NCI-H1436 treated with DMSO at 0.1 percent for 48 hours (cell line): ENCODE measurements around the gene ZBP1.

Experiments
- DNase-seq: peaks from one replicate; lab custom pipeline; 2025; lab: John Stamatoyannopoulos, UW

Gene ZBP1

DNA sequence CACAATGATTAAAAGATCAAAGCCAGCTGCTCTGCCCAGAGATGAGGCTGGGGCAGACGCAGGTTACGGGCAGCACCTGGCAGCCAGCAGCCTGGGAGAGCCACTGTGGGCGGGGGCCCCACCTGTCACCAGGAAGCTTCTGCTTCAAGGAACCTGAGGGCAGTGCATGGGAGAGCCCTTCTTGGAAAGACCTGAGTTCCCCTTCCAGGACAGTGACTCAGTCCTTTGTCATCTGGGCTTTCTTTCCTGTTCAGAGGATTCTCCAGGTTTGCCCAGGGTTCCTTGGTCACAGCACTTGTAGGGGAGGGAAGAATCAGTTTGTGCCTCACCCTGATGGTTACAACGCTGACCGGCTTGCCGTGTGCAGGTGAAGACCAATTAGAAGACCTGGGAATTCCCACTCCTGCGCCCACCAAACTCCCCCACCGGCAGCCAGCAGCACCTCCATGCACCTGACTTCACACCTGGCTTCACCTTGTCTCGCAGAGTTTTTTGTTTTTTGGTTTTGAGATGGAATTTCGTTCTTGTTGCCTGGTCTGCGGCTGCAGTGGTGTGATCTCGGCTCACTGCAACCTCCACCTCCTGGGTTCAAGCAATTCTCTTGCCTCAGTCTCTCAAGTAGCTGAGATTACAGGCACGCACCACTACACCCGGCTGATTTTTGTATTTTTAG lies 2.0 kb downstream of the ZBP1 start:
- no peak for DNase-seq

DNA sequence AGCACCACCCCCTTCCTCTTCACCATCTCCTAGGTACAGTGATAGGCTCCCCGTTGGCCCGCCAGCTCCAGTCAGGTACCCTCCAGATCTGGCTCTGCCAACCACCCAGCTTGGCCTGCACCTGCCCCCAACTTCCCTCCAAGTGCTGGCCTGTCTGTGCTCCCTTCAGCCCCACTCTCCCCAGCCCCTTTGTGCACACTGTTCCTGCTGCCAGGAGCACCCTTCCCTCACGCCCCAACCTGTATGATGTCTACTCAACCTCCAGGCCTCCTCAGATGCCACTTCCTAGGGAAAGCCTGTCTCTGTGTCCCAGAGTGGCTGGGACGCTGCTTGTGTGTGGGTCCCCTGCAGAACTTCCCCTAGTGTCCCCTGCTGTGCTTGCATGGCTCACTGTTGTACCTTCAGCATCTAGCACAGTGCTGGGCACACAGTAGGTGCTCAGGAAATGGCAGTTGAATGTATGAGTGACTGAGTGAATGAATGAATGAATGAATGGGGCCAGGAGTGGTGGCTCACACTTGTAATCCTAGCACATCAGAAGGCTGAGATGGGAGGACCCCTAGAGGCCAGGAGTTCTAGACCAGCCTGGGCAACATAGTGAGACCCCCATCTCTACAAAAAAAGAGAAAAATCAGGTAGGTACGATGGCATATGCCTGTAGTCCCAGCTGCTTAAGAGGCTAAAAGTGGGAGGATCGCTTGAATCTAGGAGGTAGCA lies 3.0 kb downstream of the ZBP1 start:
- DNase-seq = no peak

DNA sequence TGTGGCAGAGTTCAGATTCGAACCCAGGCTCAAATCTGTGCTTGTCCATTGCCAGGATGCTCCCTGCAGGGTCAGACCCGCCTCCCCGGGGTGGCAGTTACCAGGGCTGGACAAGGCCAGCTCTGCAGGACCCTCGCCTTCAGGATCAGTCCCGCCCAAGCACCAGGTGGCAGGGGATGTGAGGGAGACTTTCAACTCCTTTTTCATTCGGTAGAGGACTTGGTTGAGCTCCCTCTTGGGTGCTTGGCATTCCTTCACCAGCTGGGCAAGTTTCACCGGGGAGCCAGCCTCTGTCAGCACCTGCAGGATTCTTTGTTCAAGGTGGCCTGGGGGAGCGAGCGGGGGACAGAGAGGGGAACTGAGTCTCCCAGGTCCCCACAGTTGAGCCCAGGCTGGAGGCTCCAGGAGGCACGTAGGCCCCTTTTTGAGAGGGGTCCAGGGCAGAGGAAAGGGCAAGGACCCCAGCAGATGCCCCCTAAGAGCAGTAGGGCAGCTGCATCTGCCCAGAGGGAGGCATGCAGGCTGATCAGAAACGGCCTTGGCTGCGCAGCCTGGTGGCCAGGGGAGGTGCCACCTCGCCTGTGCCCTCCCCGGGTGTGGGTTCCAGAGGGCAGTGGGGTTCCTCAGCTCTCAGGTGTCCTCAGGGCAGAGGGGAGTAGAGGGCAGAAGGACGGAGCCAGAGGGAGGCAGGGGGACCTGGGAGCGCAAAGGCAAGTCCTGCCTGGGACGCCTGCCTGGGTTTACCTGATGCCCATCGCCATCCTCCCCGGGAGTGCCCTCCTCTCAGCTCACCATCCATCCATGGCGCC lies 3.9 kb downstream of the ZBP1 start:
- no peak for DNase-seq

DNA sequence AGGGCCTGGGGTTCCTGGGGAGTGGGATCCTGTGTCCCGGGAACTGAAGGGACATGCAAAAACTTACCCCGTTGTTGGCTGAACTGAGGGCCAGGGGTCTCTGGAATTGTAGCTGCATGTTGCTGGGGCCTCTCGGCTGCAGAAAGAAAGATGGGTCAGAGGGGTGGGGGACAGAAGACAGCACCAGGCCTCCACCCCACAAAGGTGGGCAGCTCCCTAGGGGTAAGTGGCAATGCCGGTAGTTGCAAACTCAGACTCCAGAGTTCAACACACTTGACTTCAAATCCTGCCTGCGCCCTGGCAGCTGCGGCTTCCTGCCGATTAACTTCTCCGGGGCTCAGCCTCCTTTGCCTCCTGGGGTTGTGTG lies 4.8 kb downstream of the ZBP1 start:
- no peak for DNase-seq

DNA sequence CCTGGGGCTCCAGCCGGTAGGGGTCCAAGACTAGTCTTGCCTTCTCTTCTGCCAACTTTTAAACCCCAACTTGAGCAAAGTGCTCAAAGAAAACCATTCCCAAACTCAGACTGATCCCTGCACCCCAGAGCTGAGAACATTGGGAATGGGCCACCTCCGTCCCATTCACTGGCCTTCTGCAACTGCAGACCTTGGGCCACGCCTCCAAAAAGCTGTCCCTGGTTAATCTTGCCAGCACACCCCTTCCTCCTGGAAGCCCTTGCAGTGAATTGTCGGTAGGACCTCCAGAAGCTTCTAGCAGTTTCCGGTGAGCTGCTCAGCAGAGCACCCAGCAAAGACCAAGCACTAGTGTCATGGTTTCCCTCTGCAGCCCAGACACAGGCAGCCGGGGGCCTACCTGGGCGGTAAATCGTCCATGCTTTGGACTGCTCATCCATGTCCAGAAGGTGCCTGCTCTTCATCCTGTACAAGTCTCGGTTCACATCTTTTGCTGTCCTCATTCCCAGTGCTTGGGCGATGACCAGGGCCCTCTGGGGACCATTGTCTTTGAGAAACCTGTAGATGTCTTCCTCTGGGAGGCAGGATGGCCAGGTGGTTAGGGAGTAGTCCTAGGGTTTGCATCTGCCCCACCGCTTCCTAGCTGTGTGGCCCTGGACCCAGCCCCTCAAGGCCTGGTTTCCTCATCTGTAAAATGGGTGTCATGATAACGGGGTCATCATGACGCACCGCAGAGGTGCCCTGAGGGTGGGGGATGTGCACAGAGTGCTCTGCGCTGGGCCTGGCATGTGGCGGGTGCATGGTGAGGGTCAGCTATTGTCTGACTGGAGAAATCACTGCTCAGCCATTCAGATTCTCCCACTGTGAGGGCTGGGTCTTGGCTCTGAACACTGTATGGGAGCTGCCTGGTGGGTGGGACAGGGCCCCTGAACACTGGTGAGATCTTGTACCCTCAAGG lies 5.5 kb downstream of the ZBP1 start:
- no peak for DNase-seq

DNA sequence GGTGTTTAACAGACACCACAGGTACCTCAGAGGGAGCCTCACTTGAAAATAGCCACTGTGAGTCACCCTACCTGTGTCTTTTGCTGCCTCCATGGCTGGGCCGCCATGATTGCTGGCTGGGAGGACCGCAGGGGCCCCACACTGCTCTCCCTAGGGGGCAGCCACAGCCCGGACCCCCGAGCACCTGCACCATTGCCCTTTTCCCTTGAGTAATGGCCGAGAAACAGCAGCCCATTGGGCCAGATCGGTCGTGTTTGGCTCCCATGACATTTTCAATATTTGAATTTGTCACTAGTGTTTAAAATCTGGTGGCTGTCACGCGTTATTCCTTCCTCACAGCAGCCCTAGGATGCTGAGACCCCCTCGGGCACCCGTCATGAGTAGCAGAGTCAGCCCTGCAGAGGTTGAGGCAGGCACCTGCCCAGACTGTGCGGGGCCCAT lies 6.7 kb downstream of the ZBP1 start:
- no peak for DNase-seq

DNA sequence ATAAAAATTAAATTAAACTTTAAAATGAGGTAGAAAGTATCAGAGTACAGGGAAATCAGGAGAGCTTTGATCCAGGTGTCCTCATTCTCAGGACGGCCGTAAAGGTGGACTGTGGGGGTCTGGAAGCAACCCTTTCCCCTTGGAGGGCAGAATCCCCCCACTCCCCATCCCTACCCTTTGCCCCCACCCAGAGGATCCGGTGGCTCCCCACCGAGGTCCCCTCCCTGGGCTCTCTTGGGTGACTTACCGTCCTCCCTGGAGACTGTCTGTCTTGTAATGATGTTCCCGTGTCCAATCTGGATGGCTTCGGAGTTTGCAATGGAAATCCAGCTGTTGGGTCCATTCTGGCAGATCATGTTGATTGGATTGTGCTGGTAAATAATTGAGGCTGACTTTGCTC lies 7.3 kb downstream of the ZBP1 start:
- DNase-seq = no peak

DNA sequence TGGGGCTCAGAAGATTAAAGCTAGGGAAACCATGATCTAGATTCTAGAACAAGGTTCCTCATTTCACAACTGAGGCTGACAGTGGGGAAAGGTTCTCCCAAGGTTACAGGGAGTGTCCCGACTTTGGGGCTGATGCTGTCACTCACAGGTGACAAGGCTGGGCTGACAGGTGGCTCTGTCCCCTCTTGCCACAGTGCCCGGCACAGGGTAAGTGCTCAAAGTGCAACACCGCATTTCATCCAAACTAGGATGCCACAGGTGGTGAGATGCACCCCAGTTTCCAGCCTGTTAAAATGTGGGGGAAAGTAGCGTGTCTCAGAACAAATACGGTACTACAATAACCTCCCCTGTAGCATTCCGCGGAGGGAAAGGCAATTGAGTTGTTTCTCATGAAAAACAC lies 7.8 kb downstream of the ZBP1 start:
- no peak for DNase-seq

DNA sequence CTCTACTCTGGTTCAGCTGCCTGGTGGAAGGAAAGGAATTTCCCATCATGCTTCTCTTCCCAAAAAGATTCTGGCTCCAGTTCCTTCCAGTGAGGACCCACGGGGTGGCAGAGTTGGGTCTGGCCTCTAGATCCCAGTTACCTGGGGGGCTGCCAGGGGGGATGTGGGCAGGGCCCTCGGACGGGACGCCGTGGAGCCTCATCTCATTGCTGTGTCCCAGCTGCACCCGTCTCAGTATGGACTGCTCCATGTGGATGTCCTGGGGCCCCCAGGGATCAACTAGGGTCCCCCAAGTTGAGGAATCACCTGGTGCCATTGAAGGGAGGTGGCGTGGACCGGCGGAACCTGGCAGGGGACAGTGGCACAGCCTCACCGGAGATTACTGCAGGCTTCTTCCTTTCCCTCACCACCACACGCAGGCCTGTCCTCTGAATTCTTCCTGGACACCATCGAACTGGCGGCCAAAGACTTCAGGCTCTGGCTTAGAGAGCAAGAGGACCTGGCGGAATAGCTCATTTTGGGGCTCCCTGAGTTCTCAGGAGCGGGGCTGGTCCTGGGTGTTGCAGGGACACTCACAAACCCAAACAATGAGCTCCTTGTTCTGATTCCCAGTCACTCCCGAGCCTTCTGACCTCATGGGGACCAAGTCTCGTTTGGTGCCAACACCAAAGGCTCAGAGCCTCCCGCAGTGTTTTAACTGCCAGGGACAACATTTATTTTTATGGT lies 8.5 kb downstream of the ZBP1 start:
- no peak for DNase-seq

DNA sequence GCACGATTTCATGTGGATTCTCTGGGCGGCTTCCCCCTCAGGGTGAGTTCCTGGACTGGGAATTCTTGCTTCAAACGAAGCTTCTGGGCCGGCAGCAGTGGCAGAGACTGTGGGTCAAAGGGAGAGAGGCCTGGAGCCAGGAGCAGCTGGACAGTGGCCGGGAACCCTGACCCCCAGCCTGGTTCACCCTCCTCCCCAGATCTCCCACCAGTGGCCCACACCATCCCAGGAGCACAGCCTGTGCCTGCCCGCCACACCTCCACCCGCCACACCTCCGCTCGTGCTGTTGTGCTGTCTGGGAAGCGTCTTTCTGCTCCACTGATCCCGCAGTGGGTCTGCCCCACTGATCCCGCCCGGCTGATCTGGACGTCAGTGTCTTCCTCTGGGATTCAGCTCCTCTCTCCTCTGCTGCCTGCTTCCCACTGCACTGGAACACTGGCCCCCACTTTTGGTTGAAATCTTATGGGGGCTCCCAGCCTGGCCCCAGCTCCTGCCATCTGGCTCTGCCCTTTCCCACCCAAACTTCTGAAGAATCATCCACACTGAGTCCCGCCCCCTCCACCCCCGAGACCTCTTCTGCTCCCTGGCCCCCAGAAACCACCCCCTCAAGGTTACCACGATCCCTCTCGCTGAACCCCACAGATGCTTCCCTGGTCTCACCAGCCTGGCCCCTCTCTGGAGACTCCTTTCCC lies 9.8 kb downstream of the ZBP1 start:
- DNase-seq = no peak

DNA sequence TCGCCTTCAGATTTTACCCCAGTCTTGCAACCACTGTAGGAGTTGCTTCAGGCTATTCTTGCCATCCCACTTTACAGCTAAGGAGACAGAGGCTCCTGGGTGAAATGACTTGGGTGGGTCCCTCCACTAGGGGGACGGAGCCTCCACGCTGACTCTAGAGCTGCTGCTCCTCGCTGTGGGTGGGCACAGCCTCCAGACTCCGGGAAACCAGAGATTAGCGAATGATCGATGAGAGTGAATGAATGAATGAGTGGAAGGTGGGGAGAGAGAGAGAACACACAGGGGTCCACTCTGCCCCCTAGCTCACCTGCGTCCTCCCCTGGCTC lies 10.4 kb downstream of the ZBP1 start:
- DNase-seq = no peak

DNA sequence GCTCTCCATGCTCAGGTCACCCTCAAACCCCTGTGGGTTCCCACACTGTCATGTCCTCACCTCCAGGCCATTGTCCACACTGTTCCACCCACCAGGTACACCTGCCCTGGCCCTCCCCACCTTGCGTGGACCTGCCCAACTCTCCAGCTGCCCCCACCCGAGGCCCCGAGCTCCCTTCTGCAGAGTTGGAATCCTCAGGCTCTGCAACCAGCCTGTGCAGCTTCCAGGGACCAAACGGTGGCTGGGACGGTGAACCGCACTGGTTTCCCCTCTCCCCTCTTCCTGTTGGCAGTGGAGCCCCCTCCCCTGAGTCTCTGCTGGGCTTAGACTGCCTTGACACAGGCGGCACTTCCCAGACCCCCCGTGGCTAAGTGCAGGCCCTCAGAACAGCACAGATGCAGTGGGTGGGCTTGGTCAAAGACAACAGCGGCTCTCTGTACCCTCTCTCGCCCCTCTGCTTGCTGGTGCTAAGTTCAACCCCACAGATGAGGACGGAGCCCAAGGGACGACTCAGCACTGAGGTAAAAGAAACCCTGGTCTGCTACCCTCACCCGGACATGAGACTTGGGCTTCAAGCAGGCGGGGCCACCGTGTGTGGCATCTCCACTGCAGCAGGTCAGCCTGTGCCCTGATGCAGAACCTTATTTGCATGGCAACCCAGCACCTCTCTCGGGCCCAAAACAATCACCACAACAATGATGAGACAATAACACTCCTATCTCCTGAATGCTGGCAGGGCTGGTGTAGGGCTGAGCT lies 11.0 kb downstream of the ZBP1 start:
- no peak for DNase-seq

DNA sequence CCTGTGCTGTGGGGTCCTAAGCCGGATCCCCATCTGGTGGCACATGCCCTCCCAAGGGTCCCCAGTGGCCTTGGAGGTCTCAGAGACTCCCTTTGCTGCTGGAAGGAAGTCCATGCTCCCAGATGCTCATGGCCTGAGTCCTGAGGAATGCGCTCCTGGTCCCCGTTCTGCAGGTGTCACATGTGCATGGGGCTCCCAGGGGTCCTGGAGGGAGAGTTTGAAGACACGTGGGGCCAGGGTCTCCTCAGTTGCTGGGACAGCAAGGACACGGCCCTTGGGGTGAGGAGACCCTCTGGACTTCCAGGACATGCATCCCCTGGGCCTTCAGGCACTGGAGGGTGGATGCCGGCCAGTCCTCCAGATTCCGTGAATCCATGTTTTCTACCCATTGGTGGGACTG lies 11.7 kb downstream of the ZBP1 start:
- DNase-seq = no peak

DNA sequence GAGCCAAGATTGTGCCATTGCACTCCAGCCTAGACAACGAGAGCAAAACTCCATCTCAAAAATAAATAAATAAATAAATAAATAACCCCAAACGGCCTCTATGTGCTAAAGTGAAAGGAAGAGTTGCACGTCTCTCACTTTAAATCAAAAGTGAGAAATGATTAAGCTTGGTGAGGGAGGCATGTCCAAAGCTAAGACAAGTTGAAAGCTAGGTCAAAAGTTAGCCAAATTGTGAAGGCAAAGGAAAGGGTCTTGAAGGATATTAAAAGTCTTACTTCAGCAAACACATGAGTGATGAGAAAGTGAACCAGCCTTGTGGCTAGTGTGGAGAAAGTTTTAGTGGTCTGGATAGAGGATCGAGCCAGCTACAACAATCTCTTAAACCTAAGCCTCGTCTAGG lies 14.3 kb downstream of the ZBP1 start:
- DNase-seq = no peak

DNA sequence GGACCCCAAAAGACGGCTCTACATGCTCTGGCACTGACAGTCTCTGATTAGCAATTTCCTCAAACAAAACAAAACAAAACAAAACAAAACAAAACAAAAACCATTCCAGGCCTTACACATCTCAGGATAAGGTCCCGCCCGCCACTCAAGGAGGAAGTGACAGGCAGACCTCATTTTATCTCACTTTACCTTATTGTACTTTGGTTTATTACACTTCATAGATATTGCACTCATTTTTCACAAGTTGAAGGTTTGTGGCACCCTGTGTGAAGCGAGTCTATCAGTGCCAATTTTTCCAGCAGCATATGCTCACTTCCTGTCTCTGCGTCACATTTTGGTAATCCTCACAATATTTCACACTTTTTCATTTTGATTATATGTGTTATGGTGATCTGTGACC lies 15.2 kb downstream of the ZBP1 start:
- DNase-seq = no peak

DNA sequence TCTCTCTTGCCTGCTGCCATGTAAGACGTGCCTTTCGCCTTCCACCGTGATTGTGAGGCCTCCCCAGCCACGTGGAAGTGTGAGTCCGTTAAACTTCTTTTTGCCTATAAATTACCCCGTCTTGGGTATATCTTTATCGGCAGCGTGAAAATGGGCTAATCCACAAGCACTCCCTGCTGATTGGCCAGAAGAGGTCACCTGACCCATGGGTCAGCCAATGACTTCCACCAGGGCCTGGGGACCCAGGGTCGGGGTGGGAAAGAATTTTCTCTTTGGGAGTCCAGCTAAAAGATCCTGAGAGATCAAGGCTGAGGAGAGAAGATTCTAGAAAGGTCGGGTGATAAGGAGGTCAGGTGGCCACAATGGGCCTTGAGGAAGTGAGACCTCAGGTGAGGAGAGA lies 17.1 kb downstream of the ZBP1 start:
- DNase-seq = no peak

DNA sequence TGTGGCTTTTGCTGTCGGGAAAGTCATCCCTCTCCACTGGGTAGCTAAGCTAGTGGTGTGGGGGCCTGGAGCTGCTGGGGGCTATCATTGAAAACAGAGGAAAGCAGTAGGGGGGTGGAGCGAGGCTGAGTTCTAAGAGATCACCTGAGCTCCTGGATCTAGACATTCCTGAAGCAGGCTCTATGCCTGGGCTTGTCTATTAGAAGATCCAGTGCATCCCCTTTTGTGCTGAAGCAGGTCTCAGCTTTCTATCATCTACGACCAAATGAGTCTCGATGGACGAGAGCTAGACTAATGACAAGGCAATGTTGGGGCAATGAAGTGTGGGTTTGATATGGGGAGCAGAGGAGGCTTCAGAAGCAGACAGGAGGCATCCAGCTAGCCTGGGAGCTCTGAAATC lies 18.5 kb downstream of the ZBP1 start:
- DNase-seq = no peak

DNA sequence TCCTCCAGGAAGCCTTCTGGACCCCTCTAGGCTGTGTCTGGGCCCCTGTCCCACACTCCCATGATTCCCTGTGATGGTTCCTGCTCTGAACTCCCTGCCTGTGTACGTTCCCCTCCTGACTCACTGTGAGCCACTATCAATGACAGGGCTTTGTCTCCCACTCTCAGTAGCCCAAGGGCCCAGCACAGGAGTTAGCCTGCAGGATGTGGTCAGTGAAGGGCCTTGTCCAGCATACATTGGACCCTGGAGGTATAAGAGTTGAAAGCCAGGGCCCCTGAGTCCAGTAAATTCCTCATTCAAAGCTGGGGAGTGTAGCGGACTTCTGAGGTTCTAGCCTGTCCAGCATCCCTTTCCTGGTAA lies 19.0 kb downstream of the ZBP1 start:
- DNase-seq = no peak

DNA sequence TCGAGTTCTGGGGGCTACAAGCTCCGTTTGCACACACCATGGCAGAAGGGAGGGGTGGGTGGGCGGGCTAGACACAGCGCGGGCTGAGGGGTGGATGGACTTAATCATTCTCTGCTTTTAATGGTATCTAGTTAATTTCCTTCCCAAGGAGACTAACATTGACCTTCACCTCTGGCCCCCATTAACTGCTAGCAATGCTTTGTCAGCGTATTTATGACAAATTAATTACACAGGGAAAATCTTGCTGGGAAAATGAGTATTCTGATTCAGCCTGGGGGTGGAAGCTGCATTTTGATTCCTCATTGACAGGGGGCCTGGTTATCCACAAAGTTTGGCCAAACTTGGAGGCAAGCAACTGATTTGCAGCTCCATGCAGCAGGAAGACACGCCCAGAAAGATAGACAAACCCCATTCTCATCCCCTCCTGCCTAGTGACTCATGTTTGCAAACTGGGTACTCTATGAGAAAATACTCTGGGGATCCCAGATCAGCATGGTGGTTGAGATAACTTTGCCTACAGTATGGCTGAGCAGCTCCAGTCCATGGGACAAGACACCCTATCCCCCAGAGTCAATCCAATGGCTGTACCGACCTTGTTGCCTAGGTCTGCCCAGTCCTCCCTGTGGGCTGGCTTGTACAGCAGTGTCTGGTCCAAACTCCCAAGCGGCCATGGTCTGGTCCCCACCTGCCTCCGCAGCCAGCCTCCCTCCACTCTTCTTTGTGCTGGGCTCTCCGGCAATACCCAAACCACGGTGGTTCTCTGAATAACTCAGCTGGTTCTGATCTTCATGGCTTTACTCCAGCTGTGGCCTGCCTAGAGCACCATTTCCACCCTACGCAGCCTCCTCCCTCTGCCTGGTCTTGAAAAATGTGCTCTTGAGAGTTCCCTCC lies 19.7 kb downstream of the ZBP1 start:
- DNase-seq = no peak
